Esophagus muscularis mucosa (tissue), 4 donors: ENCODE measurements around the gene VCL.
A peak's percentile ranks its signal among the peaks of the same experiment; 100 is the strongest.

Experiments used
- EP300 ChIP-seq: sonication (generic); formaldehyde crosslinking; IDR thresholded peaks from one replicate; pipeline ENCODE4 v1.6.1; 2017; ENCODE audit warnings: antibody characterized with exemption
- POLR2A ChIP-seq: fragments of 450-650 bp; IDR thresholded peaks from one replicate; pipeline ENCODE4 v1.6.1; 2017; ENCODE audit warnings: antibody characterized with exemption, moderate library complexity, mild to moderate bottlenecking, low read depth
- POLR2AphosphoS5 ChIP-seq, 2 donors: sonication (generic); formaldehyde crosslinking; IDR thresholded peaks; one replicate each; pipeline ENCODE4 v1.6.1; 2017; ENCODE audit warnings: antibody characterized with exemption in 2 of 2
- TF ChIP-seq, protein P1 (sequence below), 3 experiments: fragments of 200-600 bp in 2 of 3; fragments of 450-650 bp in 1 of 3; sonication (generic) in 2 of 3; IDR thresholded peaks; one replicate each; pipeline ENCODE4 v1.5.1; 2017 to 2019; ENCODE audit warnings: antibody characterized with exemption in 3 of 3, mild to moderate bottlenecking in 2 of 3, moderate library complexity in 1 of 3

- TF ChIP-seq, protein P1, sequence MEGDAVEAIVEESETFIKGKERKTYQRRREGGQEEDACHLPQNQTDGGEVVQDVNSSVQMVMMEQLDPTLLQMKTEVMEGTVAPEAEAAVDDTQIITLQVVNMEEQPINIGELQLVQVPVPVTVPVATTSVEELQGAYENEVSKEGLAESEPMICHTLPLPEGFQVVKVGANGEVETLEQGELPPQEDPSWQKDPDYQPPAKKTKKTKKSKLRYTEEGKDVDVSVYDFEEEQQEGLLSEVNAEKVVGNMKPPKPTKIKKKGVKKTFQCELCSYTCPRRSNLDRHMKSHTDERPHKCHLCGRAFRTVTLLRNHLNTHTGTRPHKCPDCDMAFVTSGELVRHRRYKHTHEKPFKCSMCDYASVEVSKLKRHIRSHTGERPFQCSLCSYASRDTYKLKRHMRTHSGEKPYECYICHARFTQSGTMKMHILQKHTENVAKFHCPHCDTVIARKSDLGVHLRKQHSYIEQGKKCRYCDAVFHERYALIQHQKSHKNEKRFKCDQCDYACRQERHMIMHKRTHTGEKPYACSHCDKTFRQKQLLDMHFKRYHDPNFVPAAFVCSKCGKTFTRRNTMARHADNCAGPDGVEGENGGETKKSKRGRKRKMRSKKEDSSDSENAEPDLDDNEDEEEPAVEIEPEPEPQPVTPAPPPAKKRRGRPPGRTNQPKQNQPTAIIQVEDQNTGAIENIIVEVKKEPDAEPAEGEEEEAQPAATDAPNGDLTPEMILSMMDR (IDR thresholded peaks at IDR 0.05), result peak; percentile 72 to 82 (median 79)
- no peak for TF ChIP-seq POLR2A
- TF ChIP-seq POLR2AphosphoS5 (IDR thresholded peaks at IDR 0.05), result peak in 1 of 2 donors; percentile 30
- no peak for TF ChIP-seq EP300
These were observed 83.4 kb downstream of the VCL start for GRCh38 chr10:74081192-74081803.
